Spleen (tissue), 11 donors: ENCODE data around the gene GRM1. TPM values are rescaled to one million over a fixed set of nuclear protein-coding genes. Genes with fewer than 3 reads are reported as not detected.

Source experiments
- DNase-seq: peaks from one replicate; pipeline ENCODE4 v3.0.0-alpha.2; 2020
- H3K27ac ChIP-seq, 8 donors: fragments of 200-600 bp; sonication (generic) in 7 of 8; 1 replicate in 4 of 8; 2 replicates in 4 of 8; pipeline versions ENCODE4 v1.5.0 to v1.8.0; 2016 to 2021; ENCODE audit warnings: inconsistent platforms in 4 of 8, mild to moderate bottlenecking in 4 of 8, moderate library complexity in 1 of 8
- H3K27me3 ChIP-seq, 7 donors: fragments of 200-600 bp; sonication (generic) in 6 of 7; replicated peaks in 1 of 7; 1 replicate in 4 of 7; 2 replicates in 3 of 7; pipeline versions ENCODE4 v1.5.0 to v1.8.0; 2016 to 2021; ENCODE audit warnings: inconsistent platforms in 3 of 7, mild to moderate bottlenecking in 1 of 7
- H3K36me3 ChIP-seq, 6 donors: fragments of 200-600 bp; sonication (generic) in 5 of 6; 1 replicate in 4 of 6; 2 replicates in 2 of 6; pipeline versions ENCODE4 v1.5.0 to v1.8.0; 2016 to 2021; ENCODE audit warnings: inconsistent platforms in 2 of 6
- H3K4me1 ChIP-seq, 6 donors: fragments of 200-600 bp; sonication (generic) in 5 of 6; 1 replicate in 3 of 6; 2 replicates in 3 of 6; pipeline versions ENCODE4 v1.5.0 to v1.8.0; 2016 to 2021; ENCODE audit warnings: inconsistent platforms in 3 of 6
- H3K4me3 ChIP-seq, 8 donors: fragments of 200-600 bp; sonication (generic) in 7 of 8; 1 replicate in 4 of 8; 2 replicates in 4 of 8; pipeline versions ENCODE4 v1.5.0 to v1.8.0; 2016 to 2021; ENCODE audit warnings: inconsistent platforms in 4 of 8, mild to moderate bottlenecking in 4 of 8, moderate library complexity in 2 of 8
- H3K9me3 ChIP-seq, 8 donors: fragments of 200-600 bp; sonication (generic) in 7 of 8; 1 replicate in 4 of 8; 2 replicates in 4 of 8; pipeline versions ENCODE4 v1.5.0 to v1.8.0; 2016 to 2021; ENCODE audit warnings: inconsistent platforms in 4 of 8
- POLR2A ChIP-seq, 3 donors: fragments of 450-650 bp; IDR thresholded peaks; one replicate each; pipeline ENCODE4 v1.5.1; 2017; ENCODE audit warnings: antibody characterized with exemption in 3 of 3, mild to moderate bottlenecking in 1 of 3
- POLR2AphosphoS5 ChIP-seq, 3 donors: sonication (generic); formaldehyde crosslinking; IDR thresholded peaks; one replicate each; pipeline ENCODE4 v1.5.1; 2017; ENCODE audit warnings: antibody characterized with exemption in 3 of 3
- WGBS, 5 donors: extraction: QIAGEN DNeasy Blood & Tissue Kit in 3 of 5; methylation state at CpG; one replicate each; pipeline versions ENCODE4 v1.1.5 to v1.1.7; 2013 to 2018; 5-methylcytosine and 5-hydroxymethylcytosine counted together
- intact Hi-C: fragments of 100-400 bp; cut with DNase I; formaldehyde crosslinking; loops from one replicate; pipeline ENCODE4 v1.15.0; 2023; ENCODE audit warnings: low total_unique reads
- polyA plus RNA-seq, 3 donors: library from polyadenylated mRNA; stranded (reverse); fragments of 200-250 nt; gene quantifications; one replicate each; pipeline ENCODE4 v1.2.1, GENCODE V29; 2013
- total RNA-seq, 7 donors: library from RNA; depleted of rRNA in 3 of 7; stranded (reverse); fragments of >200 nt in 3 of 7; fragmentation: NEBNext Ultra II Directional in 4 of 7; extraction: Animal tissue kit (Norgen Biotek cat#: 25700) in 4 of 7; gene quantifications; one replicate each; pipeline versions ENCODE4 v1.1.0 to v1.2.1, GENCODE V29; 2016 to 2021
- TF ChIP-seq, protein P1 (sequence below), 11 experiments: fragments of 200-600 bp in 7 of 11; fragments of 450-650 bp in 4 of 11; sonication (generic) in 4 of 11; IDR thresholded peaks in 8 of 11; conservative IDR thresholded peaks in 3 of 11; 1 replicate in 7 of 11; 2 replicates in 4 of 11; pipeline versions ENCODE4 v1.4.0 to v1.8.0; 2016 to 2021; ENCODE audit warnings: antibody characterized with exemption in 11 of 11, inconsistent platforms in 4 of 11, mild to moderate bottlenecking in 1 of 11
- donor health status: healthy with polysubstance abuse.
- donor health status: DM: no; HTN: no; CAD: no; lungs with moderate emphysema.
- donor health status: DM: no; HTN: no; CAD: no.
- donor health status: Bipolar disorder and iron deficiency.
- donor health status: healthy.
- donor health status: DM: no; HTN: no; CAD: no.
- donor health status: DM: yes; HTN: yes; CAD: no.

The GRM1 gene
- total and polyA plus RNA-seq, 10 donors, result under 0.01 to 0.19 (median 0.09) TPM; not detected in 3

- TF ChIP-seq POLR2AphosphoS5 (IDR thresholded peaks at IDR 0.05) (no peak), POLR2A (IDR thresholded peaks at IDR 0.05) (no peak)
- TF ChIP-seq, protein P1, sequence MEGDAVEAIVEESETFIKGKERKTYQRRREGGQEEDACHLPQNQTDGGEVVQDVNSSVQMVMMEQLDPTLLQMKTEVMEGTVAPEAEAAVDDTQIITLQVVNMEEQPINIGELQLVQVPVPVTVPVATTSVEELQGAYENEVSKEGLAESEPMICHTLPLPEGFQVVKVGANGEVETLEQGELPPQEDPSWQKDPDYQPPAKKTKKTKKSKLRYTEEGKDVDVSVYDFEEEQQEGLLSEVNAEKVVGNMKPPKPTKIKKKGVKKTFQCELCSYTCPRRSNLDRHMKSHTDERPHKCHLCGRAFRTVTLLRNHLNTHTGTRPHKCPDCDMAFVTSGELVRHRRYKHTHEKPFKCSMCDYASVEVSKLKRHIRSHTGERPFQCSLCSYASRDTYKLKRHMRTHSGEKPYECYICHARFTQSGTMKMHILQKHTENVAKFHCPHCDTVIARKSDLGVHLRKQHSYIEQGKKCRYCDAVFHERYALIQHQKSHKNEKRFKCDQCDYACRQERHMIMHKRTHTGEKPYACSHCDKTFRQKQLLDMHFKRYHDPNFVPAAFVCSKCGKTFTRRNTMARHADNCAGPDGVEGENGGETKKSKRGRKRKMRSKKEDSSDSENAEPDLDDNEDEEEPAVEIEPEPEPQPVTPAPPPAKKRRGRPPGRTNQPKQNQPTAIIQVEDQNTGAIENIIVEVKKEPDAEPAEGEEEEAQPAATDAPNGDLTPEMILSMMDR (IDR thresholded peaks at IDR 0.05 in 8 of 11, conservative IDR thresholded peaks at IDR 0.05 in 3 of 11), result no peak
- Histone ChIP-seq H3K36me3 (no peaks in the 10 kb centered on the region), H3K4me1 (no peaks in the 10 kb centered on the region), H3K4me3 (no peak overlapping the region), H3K9me3 (peaks cover 0 to 3% (median 0%) of the 10 kb centered on the region in 8 donors), H3K27ac (no peak overlapping the region), H3K27me3 (no peaks in the 10 kb centered on the region)
- 74 to 88% (median 80%) methylated on average over 4 of the region's 4 CpGs for WGBS, 5 donors
- no peak for DNase-seq
- intact Hi-C loops, result no loop called here
These were observed 360.9 kb downstream of the GRM1 start for GRCh38 chr6:146389740-146390139.

DNA sequence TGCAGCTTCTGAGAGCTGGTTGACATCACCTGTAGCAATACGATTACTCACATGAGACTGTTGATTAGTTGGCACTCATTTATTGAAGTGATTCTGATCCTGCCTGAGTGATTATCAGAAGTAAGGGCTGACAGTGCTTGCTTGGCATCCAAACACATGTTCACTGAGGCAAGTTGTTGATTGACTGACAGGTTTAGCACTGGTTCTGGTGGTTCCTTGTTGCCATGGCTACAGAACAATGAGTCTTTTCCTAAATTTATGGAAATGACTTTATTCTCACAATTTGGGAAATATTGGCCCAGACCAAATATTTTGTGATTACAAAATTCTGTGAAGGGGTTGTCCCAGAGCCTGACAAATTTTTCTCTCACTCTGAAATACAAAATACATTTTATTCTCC, 368.8 kb downstream of the GRM1 start:
- no peaks in the 10 kb centered on the region for H3K4me1 ChIP-seq
- WGBS, 5 donors, result 88 to 97% (median 94%) methylated on average over 1 of the region's 1 CpG
- H3K36me3 ChIP-seq, result no peaks in the 10 kb centered on the region
- no peak for DNase-seq
- peaks cover 0 to 1% (median 0%) of the 10 kb centered on the region in 8 donors for H3K9me3 ChIP-seq
- no peaks in the 10 kb centered on the region for H3K27me3 ChIP-seq
- H3K27ac ChIP-seq, result no peak overlapping the region
- H3K4me3 ChIP-seq, result no peak overlapping the region
- intact Hi-C loops, result no loop called here
- no peak for TF ChIP-seq POLR2A (IDR thresholded peaks at IDR 0.05)
- TF ChIP-seq POLR2AphosphoS5 (IDR thresholded peaks at IDR 0.05), result no peak
- TF ChIP-seq, protein P1 (IDR thresholded peaks at IDR 0.05 in 8 of 11, conservative IDR thresholded peaks at IDR 0.05 in 3 of 11), result no peak

- WGBS, 5 donors, result 90 to 95% (median 93%) methylated on average over 3 of the region's 3 CpGs
- TF ChIP-seq POLR2A (IDR thresholded peaks at IDR 0.05) (no peak), POLR2AphosphoS5 (IDR thresholded peaks at IDR 0.05) (no peak)
- TF ChIP-seq, protein P1 (IDR thresholded peaks at IDR 0.05 in 8 of 11, conservative IDR thresholded peaks at IDR 0.05 in 3 of 11), result no peak
- Histone ChIP-seq H3K9me3 (peaks cover 0 to 16% (median 5%) of the 10 kb centered on the region in 8 donors), H3K27ac (no peak overlapping the region), H3K27me3 (no peaks in the 10 kb centered on the region), H3K36me3 (no peaks in the 10 kb centered on the region), H3K4me1 (no peaks in the 10 kb centered on the region), H3K4me3 (no peak overlapping the region)
- no peak for DNase-seq
- intact Hi-C loops, result no loop called here
These were observed 373.6 kb downstream of the GRM1 start for GRCh38 chr6:146402476-146402875.

DNA sequence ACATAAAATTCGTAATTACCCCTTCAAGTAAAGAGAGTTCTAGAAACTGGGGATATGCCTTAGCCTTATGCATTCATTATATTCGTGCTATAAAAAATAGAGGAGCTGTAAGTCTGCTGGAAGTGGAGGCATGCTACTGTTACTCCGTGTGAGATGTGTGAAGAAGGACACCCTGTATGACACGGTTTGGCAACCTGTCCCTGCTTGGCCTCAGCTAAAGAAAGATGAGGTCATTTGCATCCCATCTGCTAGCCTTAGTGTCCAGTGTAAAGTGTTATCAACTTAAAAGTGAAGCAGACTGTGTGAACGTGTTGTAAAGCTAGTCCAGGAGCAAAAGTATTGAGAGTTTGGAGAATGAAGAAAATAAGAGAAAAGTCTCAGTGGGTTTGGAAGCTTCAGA, 379.7 kb downstream of the GRM1 start:
- intact Hi-C loops, result no loop called here
- Histone ChIP-seq H3K27me3 (no peaks in the 10 kb centered on the region), H3K4me3 (no peak overlapping the region), H3K4me1 (no peaks in the 10 kb centered on the region), H3K27ac (no peak overlapping the region), H3K36me3 (no peaks in the 10 kb centered on the region), H3K9me3 (peaks cover 0 to 16% (median 5%) of the 10 kb centered on the region in 8 donors)
- DNase-seq, result no peak
- TF ChIP-seq POLR2A (IDR thresholded peaks at IDR 0.05) (no peak), POLR2AphosphoS5 (IDR thresholded peaks at IDR 0.05) (no peak)
- WGBS, 5 donors, result 62 to 76% (median 66%) methylated on average over 5 of the region's 5 CpGs
